CD8-positive, alpha-beta memory T cell (primary cell): Measurements from ENCODE around the gene TOR1A. TPM values are rescaled to one million over a fixed set of nuclear protein-coding genes. Genes with fewer than 3 reads are reported as not detected.
A peak's percentile ranks its signal among the peaks of the same experiment; 100 is the strongest.

Experiments
- CTCF ChIA-PET: fragments of 350-600 bp; sonication (Branson Sonifier 250); formaldehyde crosslinking; loops from one replicate; lab custom pipeline; 2021; ENCODE audit warnings: antibody characterized with exemption; lab: Charles Lee
- POLR2A ChIA-PET: fragments of 350-600 bp; sonication (Branson Sonifier 250); formaldehyde crosslinking; loops from one replicate; lab custom pipeline; 2021; ENCODE audit warnings: antibody characterized with exemption; lab: Charles Lee
- DNase-seq, 5 donors: peaks; one replicate each; pipeline versions ENCODE4 v3.0.0 to v3.0.0-alpha.2; 2020 to 2022; ENCODE audit warnings: mixed read lengths in 1 of 5
- H3K27ac ChIP-seq: one replicate; pipeline ENCODE4 v1.7.0; 2013; ENCODE audit warnings: low read depth, mild to moderate bottlenecking, low read length, moderate library complexity
- H3K27me3 ChIP-seq: 2 replicates; pipeline ENCODE4 v1.7.0; 2013; ENCODE audit warnings: low read length, mild to moderate bottlenecking; ENCODE audit not compliant: insufficient read depth, poor library complexity, severe bottlenecking
- H3K36me3 ChIP-seq: 2 replicates; pipeline ENCODE4 v1.7.0; 2013; ENCODE audit warnings: mild to moderate bottlenecking, low read length, moderate library complexity; ENCODE audit not compliant: insufficient read depth
- H3K4me1 ChIP-seq: 2 replicates; pipeline ENCODE4 v1.7.0; 2013; ENCODE audit warnings: mild to moderate bottlenecking, low read length, moderate library complexity; ENCODE audit not compliant: insufficient read depth
- H3K4me3 ChIP-seq: 2 replicates; pipeline ENCODE4 v1.7.0; 2013; ENCODE audit warnings: mild to moderate bottlenecking, low read length
- H3K9me3 ChIP-seq: 2 replicates; pipeline ENCODE4 v1.7.0; 2013; ENCODE audit warnings: mild to moderate bottlenecking, low read length
- H3K27ac Mint-ChIP-seq, 8 donors: one replicate each; pipeline ENCODE4 v1.8.0; 2020 to 2021; ENCODE audit warnings: mixed read lengths in 8 of 8, mild to moderate bottlenecking in 6 of 8, inconsistent platforms in 3 of 8, moderate library complexity in 3 of 8
- H3K27me3 Mint-ChIP-seq, 2 donors: one replicate each; pipeline ENCODE4 v1.8.0; 2020 to 2021; ENCODE audit warnings: mixed read lengths in 2 of 2, mild to moderate bottlenecking in 1 of 2, moderate library complexity in 1 of 2
- H3K36me3 Mint-ChIP-seq, 3 donors: one replicate each; pipeline ENCODE4 v1.8.0; 2020 to 2021; ENCODE audit warnings: mixed read lengths in 3 of 3, inconsistent platforms in 1 of 3, mild to moderate bottlenecking in 1 of 3
- H3K4me1 Mint-ChIP-seq, 3 donors: one replicate each; pipeline ENCODE4 v1.8.0; 2020 to 2021; ENCODE audit warnings: mixed read lengths in 3 of 3, inconsistent platforms in 1 of 3, mild to moderate bottlenecking in 1 of 3
- H3K4me3 Mint-ChIP-seq, 7 donors: one replicate each; pipeline ENCODE4 v1.8.0; 2020 to 2021; ENCODE audit warnings: mixed read lengths in 7 of 7, mild to moderate bottlenecking in 6 of 7, moderate library complexity in 4 of 7, inconsistent platforms in 2 of 7
- H3K9me3 Mint-ChIP-seq, 5 donors: one replicate each; pipeline ENCODE4 v1.8.0; 2020 to 2022; ENCODE audit warnings: mixed read lengths in 5 of 5, mild to moderate bottlenecking in 3 of 5, moderate library complexity in 2 of 5, inconsistent platforms in 1 of 5
- polyA plus RNA-seq: library from polyadenylated mRNA; unstranded; fragments of 300-500 nt; fragmentation: Illumina TruSeq; gene quantifications from one replicate; pipeline ENCODE4 v1.2.3, GENCODE V29; 2021
- total RNA-seq, 2 experiments: library from RNA; stranded (reverse); gene quantifications; one replicate each; pipeline ENCODE4 v1.2.3, GENCODE V29; 2021

TOR1A gene
- total and polyA plus RNA-seq, 3 experiments from 2014 or later = 53.8 to 73.8 (median 53.9) TPM

DNA sequence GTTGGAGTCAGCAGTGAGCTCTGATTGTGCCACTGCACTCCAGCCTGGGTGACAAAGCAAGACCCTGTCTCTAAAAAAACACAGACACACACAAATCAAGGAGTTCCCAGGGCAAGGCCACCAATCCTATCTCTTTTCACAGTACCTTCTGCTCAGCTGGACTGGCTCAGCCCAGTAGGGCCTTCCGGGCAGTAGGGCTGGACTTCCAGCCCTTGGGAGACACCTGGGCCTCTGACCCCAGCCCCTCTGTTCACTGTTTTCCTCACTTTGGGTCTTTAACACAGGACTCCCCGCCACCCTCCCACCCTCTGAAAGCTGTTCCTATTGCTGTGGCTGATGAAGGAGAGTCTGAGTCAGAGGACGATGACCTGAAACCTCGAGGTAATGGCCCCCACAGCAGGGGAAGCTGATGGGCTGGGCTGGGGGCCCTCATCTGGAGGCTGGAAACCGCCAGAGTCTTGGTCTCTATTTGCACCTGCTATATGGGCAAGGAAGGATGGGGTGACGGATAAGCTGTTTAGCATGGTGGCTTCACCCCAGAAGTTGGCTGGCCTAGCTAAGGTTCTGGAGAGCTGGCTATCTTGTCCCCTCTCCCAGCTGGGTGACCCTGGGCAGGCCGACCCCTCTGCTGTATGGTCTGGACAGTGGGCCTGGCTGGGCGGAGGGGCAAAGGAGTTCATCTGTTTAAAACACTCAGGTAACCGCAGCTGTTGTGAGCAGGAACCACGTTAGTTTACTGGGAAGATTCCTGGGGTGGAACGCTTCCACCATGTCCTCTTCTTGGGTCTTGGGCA lies 36.9 kb upstream of the TOR1A start:
- peaks cover 63% of the 10 kb centered on the region for H3K4me1 ChIP-seq
- H3K4me1 Mint-ChIP-seq = peaks cover 37 to 69% (median 49%) of the 10 kb centered on the region in 3 donors
- H3K36me3 ChIP-seq = peaks cover 52% of the 10 kb centered on the region

GRCh38 chr9:129858167-129858962 lies 34.4 kb upstream of the TOR1A start:
- H3K36me3 Mint-ChIP-seq = peaks cover 5 to 76% (median 22%) of the 10 kb centered on the region in 3 donors
- Histone ChIP-seq H3K27me3 (no peaks in the 10 kb centered on the region), H3K4me1 (peaks cover 64% of the 10 kb centered on the region), H3K9me3 (no peaks in the 10 kb centered on the region), H3K27ac (no peak overlapping the region), H3K36me3 (peaks cover 68% of the 10 kb centered on the region), H3K4me3 (no peak overlapping the region)
- H3K27me3 Mint-ChIP-seq = no peaks in the 10 kb centered on the region
- H3K4me3 Mint-ChIP-seq = no peak overlapping the region
- CTCF ChIA-PET = no interaction called here
- peak overlapping the region in 6 of 8 donors; percentile 23 to 89 (median 54) for H3K27ac Mint-ChIP-seq
- H3K4me1 Mint-ChIP-seq = peaks cover 46 to 70% (median 57%) of the 10 kb centered on the region in 3 donors
- POLR2A ChIA-PET = interaction anchor here (1.2 kb wide), 1 partner anchor 10 kb away, joined by 3 read pairs; no protein-coding TSS in a partner anchor
- no peaks in the 10 kb centered on the region for H3K9me3 Mint-ChIP-seq
- no peak for DNase-seq

More for the DNA sequence above, 36.9 kb upstream of the TOR1A start:
- ChIA-PET CTCF (interaction anchor here (0.8 to 2.5 kb wide), 4 partner anchors 16 to 25 kb away, joined by 3 to 7 read pairs (median 4); no protein-coding TSS in a partner anchor), POLR2A (interaction anchor here (0.5 to 0.7 kb wide), 3 partner anchors 12 to 14 kb away, joined by 3 to 5 read pairs (median 4); no protein-coding TSS in a partner anchor)
- Mint-ChIP-seq H3K27ac (peak overlapping the region; percentile 68 to 98 (median 82)), H3K9me3 (no peaks in the 10 kb centered on the region), H3K4me3 (peak overlapping the region in 2 of 7 donors; percentile 23 to 27), H3K27me3 (no peaks in the 10 kb centered on the region), H3K36me3 (peaks cover 7 to 69% (median 23%) of the 10 kb centered on the region in 3 donors)
- H3K9me3 ChIP-seq = no peaks in the 10 kb centered on the region
- peak overlapping the region; percentile 54 for H3K27ac ChIP-seq
- H3K27me3 ChIP-seq = no peaks in the 10 kb centered on the region
- no peak overlapping the region for H3K4me3 ChIP-seq
- DNase-seq = no peak

GRCh38 chr9:129857207-129857606 lies 33.3 kb upstream of the TOR1A start:
- no peak overlapping the region for H3K4me3 Mint-ChIP-seq
- H3K4me1 ChIP-seq = peaks cover 55% of the 10 kb centered on the region
- ChIA-PET POLR2A (no interaction called here), CTCF (no interaction called here)
- peaks cover 43 to 68% (median 56%) of the 10 kb centered on the region in 3 donors for H3K4me1 Mint-ChIP-seq
- peaks cover 0 to 79% (median 22%) of the 10 kb centered on the region in 3 donors for H3K36me3 Mint-ChIP-seq
- no peaks in the 10 kb centered on the region for H3K9me3 ChIP-seq
- no peaks in the 10 kb centered on the region for H3K9me3 Mint-ChIP-seq
- DNase-seq = no peak
- no peaks in the 10 kb centered on the region for H3K27me3 ChIP-seq
- H3K36me3 ChIP-seq = peaks cover 79% of the 10 kb centered on the region
- peak overlapping the region in 6 of 8 donors; percentile 36 to 75 (median 55) for H3K27ac Mint-ChIP-seq
- H3K4me3 ChIP-seq = no peak overlapping the region
- H3K27me3 Mint-ChIP-seq = no peaks in the 10 kb centered on the region
- peak overlapping the region; percentile 4 for H3K27ac ChIP-seq

DNA sequence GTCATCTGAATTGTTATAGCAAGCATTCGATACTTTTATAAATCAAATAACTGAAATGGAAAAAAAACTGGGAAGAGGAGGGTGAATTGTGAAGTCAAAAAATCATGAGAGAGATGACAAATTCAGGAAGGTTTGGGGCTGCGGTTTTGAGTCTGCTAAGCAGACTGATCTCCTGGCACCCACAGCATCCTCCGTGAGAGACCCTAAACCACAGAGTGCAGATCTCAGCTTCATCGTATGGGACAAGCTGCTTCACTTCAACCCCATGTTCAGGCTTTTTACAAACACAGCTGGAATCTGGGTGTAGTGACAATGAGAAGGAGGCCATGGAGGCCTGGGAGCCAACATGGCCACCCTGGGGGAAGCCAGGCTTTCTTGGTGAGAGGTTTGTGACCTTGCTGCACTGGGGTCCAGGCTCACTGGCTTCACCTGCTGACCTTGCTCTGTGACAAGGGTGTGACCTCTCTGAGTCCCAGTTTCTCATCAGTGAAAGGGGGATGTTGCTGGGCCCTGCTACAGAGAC lies 30.7 kb upstream of the TOR1A start:
- Mint-ChIP-seq H3K27me3 (no peaks in the 10 kb centered on the region), H3K9me3 (no peaks in the 10 kb centered on the region), H3K36me3 (peaks cover 0 to 88% (median 32%) of the 10 kb centered on the region in 3 donors), H3K4me3 (peak overlapping the region in 6 of 7 donors; percentile 36 to 70 (median 56)), H3K27ac (peak overlapping the region; percentile 18 to 86 (median 69)), H3K4me1 (peaks cover 42 to 65% (median 59%) of the 10 kb centered on the region in 3 donors)
- Histone ChIP-seq H3K27me3 (no peaks in the 10 kb centered on the region), H3K36me3 (peaks cover 88% of the 10 kb centered on the region), H3K4me3 (no peak overlapping the region), H3K9me3 (no peaks in the 10 kb centered on the region), H3K4me1 (peaks cover 37% of the 10 kb centered on the region), H3K27ac (no peak overlapping the region)
- CTCF ChIA-PET = no interaction called here
- POLR2A ChIA-PET = no interaction called here
- DNase-seq = peak in 2 of 5 donors; percentile 33 to 51

- peaks cover 35% of the 10 kb centered on the region for H3K4me1 ChIP-seq
- DNase-seq = no peak
- POLR2A ChIA-PET = no interaction called here
- H3K27me3 Mint-ChIP-seq = no peaks in the 10 kb centered on the region
- CTCF ChIA-PET = no interaction called here
- no peak overlapping the region for H3K4me3 ChIP-seq
- no peak overlapping the region for H3K27ac ChIP-seq
- no peaks in the 10 kb centered on the region for H3K27me3 ChIP-seq
- H3K27ac Mint-ChIP-seq = peak overlapping the region in 4 of 8 donors; percentile 31 to 70 (median 58)
- no peaks in the 10 kb centered on the region for H3K9me3 ChIP-seq
- peaks cover 42 to 70% (median 60%) of the 10 kb centered on the region in 3 donors for H3K4me1 Mint-ChIP-seq
- H3K4me3 Mint-ChIP-seq = peak overlapping the region in 1 of 7 donors; percentile 83
- H3K9me3 Mint-ChIP-seq = no peaks in the 10 kb centered on the region
- H3K36me3 Mint-ChIP-seq = peaks cover 0 to 91% (median 32%) of the 10 kb centered on the region in 3 donors
- peaks cover 94% of the 10 kb centered on the region for H3K36me3 ChIP-seq
Observed at GRCh38 chr9:129853614-129854013, 29.7 kb upstream of the TOR1A start.

- ChIA-PET CTCF (no interaction called here), POLR2A (interaction anchor here (0.5 kb wide), 2 partner anchors 10 to 24 kb away, joined by 3 read pairs; no protein-coding TSS in a partner anchor)
- Mint-ChIP-seq H3K27ac (no peak overlapping the region), H3K36me3 (peaks cover 0 to 87% (median 31%) of the 10 kb centered on the region in 3 donors), H3K9me3 (no peaks in the 10 kb centered on the region), H3K4me3 (no peak overlapping the region), H3K27me3 (no peaks in the 10 kb centered on the region), H3K4me1 (peaks cover 45 to 72% (median 60%) of the 10 kb centered on the region in 3 donors)
- no peak overlapping the region for H3K4me3 ChIP-seq
- peaks cover 84% of the 10 kb centered on the region for H3K36me3 ChIP-seq
- DNase-seq = no peak
- no peak overlapping the region for H3K27ac ChIP-seq
- H3K27me3 ChIP-seq = no peaks in the 10 kb centered on the region
- H3K4me1 ChIP-seq = peaks cover 29% of the 10 kb centered on the region
- no peaks in the 10 kb centered on the region for H3K9me3 ChIP-seq
Observed at GRCh38 chr9:129852579-129852978, 28.6 kb upstream of the TOR1A start.

- H3K4me1 Mint-ChIP-seq = peaks cover 41 to 73% (median 55%) of the 10 kb centered on the region in 3 donors
- H3K4me3 Mint-ChIP-seq = no peak overlapping the region
- Histone ChIP-seq H3K9me3 (no peaks in the 10 kb centered on the region), H3K4me3 (no peak overlapping the region), H3K27ac (no peak overlapping the region), H3K4me1 (peaks cover 27% of the 10 kb centered on the region), H3K27me3 (no peaks in the 10 kb centered on the region), H3K36me3 (peaks cover 76% of the 10 kb centered on the region)
- no peaks in the 10 kb centered on the region for H3K27me3 Mint-ChIP-seq
- ChIA-PET POLR2A (no interaction called here), CTCF (no interaction called here)
- no peaks in the 10 kb centered on the region for H3K9me3 Mint-ChIP-seq
- H3K36me3 Mint-ChIP-seq = peaks cover 0 to 82% (median 31%) of the 10 kb centered on the region in 3 donors
- H3K27ac Mint-ChIP-seq = peak overlapping the region in 3 of 8 donors; percentile 1 to 83 (median 40)
- no peak for DNase-seq
Observed at GRCh38 chr9:129851821-129852220, 27.9 kb upstream of the TOR1A start.
